HG03442 (cell line): Measurements from ENCODE around the gene CDK18.

Experiments
- ATAC-seq: cut with Tn5 transposase; IDR thresholded peaks from one replicate; pipeline ENCODE4 v1.9.1; 2021; ENCODE audit warnings: mild to moderate bottlenecking, moderate library complexity; ENCODE audit not compliant: unreplicated experiment

CDK18 gene

DNA sequence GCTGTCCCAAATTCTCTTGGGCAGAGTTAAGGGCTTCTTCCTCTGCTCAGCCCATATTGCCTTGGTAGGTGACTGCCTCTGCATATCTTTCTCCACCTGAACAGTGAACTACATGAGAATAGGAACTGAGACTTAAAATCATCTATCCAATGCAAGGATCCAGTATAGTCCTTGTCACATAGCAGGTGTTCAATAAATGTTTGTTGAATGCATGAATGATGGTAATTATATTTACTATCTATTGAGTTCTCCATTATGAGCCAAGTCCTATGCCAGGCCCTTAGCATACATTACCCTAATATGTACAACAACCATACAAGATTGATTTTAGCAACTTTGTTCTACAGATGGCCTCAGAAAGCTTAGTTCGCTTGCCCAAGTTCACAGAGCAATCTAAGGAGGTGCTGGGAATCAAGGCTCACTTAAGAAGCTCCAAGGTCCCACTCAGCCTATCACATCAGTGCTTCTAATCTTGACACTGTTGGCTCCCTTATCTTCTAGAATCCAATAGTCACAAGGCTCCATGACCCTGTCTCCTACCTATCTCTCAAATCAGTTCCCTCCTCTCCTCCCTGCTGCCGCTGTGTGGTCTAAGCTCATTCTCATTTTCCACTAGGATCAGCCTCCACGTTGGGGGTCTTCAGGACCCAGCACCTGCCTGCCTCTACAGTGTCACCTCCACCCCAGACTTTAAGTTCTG lies 2.2 kb upstream of the CDK18 start:
- ATAC-seq = no peak

DNA sequence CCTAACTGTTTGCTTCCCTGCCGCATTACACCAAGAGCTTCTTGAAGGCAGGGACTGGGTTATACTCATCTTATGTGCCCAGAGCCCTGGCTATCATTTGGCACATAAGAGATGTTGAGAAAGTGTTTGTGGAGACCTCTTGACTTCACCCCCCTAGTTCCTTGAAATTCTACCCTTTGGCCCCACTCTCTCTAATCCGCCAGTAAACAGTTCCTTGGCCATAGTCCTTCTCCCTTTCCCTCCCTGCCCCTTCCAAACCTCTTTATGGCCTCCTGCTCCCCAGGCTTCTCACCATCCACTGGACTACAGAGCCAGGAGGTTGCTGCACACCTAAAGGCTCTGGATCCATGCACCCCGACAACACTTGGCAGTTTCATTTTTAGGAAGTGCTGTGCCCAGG lies 1.5 kb upstream of the CDK18 start:
- no peak for ATAC-seq

GRCh38 chr1:205505076-205505729 lies 734 bp downstream of the CDK18 start:
- ATAC-seq = no peak

DNA sequence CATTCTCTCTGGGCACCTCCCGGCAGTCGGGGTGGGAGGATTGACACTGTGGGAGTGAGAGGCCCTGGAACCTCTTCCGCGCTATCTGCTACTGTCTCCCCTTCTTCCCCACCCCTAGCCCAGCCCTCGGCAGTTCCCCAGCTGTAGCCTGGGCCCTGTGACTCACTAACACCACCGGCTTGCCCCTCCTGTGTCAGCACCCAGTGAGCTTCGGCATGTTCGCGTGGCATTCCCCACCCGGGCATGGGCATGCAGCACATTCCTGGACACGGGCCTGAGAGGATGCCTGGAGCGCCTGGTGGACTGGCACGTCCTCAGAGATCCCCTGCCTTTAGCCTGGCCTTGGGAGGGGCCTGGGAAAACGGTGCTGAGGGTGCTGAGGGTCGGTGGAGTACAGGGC lies 1.3 kb downstream of the CDK18 start:
- no peak for ATAC-seq

DNA sequence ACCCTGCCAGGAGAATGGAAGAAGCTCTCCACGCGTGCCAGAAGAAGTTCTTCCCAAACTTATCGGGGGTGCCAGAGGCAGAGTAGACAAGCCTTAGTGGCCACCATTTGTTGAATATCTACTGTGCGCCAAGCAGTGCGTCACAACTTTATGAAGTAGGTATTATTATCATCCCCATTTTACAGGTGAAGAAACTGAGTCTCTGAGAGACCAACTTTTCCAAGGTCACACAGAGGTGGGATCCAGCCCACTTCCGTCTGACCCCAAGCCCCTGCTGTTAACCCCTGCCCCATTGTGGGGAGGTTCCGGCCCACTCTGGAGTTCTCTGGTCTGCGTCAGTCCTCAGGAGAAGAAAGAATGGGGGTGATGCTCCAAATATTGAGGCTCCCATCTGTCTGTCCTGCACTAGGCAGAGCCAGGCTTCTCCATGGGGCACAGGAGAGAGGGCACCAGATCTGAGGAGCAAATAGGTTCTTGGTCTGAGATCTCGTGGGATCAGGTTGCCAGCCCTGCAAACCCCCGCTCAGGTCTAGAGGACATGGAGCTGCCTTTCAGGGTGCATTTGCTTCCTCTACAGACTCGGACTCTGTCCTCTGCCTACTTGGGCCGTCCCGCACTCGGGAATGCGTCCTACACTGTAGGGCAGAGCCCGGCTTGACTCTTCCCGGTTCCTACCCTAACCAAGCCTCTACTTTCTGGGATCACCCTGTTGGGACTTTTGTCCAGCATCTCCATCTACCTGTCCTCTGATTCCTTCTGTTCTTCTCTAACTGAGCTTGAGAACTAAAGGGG lies 2.1 kb downstream of the CDK18 start:
- no peak for ATAC-seq

DNA sequence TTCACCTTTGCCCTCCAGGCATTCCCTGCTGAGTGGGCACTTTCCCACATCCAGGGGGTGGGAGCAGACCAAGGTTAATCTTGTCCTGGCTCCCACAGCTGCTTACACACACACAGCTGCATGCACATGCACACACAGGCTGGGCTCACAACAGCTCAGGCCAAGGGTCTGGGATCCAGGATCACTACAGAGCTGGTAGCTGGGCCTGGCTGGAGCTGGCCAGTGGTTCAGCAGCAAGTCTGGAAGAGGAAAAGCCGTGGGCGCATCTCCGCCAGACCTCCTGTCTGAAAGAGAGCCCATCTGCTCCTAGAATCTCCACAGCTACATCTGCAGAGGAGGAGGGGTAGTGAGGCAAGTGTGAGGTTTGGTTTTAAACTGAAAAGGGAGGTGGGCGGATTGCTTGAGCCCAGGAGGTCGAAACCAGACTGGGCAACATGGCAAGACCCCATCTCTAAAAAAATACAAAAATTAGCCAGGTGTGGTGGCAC lies 3.8 kb downstream of the CDK18 start:
- no peak for ATAC-seq

DNA sequence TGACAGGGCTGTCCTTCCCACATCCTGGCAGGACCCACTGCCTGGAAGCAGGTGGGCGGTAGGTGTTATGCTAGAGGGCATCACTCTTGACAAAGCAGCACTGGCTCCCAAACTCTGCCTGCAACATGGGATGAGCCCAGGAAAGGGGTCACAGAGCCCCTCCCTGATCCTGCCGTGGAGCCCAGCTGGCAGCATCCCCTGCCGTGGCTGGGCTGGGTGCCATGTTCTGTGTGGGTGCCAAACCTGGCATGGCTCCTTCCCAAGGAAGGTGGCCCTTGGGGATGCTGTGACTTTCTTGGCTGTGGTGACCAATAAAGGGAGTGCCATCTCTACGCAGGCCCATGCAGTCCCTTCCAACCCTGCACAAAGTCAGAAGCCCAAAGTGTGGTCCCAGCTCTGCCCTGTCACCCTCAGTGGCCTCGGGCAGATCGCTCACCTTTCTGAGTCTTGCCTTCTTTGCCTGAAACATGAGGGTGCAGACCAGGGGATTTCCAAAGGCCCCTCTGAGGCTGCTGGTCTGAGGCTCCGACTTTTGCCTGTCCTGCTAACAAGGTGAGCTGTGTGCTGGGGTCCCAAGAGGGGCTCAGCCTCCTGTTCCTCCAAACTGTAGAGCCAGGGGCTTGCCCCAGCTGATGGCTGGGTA lies 6.0 kb downstream of the CDK18 start:
- ATAC-seq = no peak

DNA sequence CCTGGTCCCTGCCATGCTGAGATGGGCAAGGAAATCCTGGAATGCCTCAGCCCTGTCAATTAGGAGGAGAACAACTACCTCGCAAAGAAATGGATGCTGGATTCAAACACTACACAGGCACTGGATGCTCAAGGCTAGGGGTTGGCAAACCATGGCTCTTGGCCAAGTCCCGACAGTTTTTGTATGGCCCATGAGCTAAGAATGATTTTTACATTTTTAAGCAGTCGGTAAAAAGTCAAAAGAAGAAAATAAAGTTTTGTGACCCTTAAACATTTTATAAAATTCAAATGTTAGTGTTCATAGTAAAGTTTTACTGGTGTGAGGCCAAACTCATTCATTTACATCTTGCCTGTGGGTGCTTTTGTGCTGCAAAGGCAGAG lies 6.5 kb downstream of the CDK18 start:
- no peak for ATAC-seq

- no peak for ATAC-seq
Measured at GRCh38 chr1:205512059-205513045, 7.9 kb downstream of the CDK18 start.

GRCh38 chr1:205513774-205514173 lies 9.3 kb downstream of the CDK18 start:
- ATAC-seq = no peak

- ATAC-seq = no peak
Measured at GRCh38 chr1:205514211-205515142, 10.0 kb downstream of the CDK18 start.

- no peak for ATAC-seq
Measured at GRCh38 chr1:205515781-205516253, 11.3 kb downstream of the CDK18 start.

GRCh38 chr1:205516362-205516761 lies 11.9 kb downstream of the CDK18 start:
- ATAC-seq = no peak

DNA sequence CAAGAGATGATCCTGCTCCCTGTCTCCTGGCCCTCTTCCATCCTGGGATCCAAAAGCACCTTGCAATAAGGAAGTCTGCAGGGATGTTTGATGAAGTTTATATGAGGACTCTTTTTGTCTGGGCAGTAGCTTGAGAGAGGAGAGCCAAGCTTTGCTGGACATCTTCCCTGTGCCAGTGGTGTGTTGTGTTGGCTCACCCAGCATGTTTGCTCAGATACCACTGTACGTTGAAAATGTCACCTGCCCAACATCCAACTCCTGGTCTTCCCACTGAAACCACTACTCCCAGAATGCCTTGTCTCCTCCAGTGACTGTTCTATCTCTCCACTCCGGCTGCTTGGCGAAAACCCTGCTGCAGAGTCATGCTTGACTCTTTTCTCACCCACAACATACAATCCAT lies 12.8 kb downstream of the CDK18 start:
- no peak for ATAC-seq

GRCh38 chr1:205517763-205518162 lies 13.3 kb downstream of the CDK18 start:
- no peak for ATAC-seq

DNA sequence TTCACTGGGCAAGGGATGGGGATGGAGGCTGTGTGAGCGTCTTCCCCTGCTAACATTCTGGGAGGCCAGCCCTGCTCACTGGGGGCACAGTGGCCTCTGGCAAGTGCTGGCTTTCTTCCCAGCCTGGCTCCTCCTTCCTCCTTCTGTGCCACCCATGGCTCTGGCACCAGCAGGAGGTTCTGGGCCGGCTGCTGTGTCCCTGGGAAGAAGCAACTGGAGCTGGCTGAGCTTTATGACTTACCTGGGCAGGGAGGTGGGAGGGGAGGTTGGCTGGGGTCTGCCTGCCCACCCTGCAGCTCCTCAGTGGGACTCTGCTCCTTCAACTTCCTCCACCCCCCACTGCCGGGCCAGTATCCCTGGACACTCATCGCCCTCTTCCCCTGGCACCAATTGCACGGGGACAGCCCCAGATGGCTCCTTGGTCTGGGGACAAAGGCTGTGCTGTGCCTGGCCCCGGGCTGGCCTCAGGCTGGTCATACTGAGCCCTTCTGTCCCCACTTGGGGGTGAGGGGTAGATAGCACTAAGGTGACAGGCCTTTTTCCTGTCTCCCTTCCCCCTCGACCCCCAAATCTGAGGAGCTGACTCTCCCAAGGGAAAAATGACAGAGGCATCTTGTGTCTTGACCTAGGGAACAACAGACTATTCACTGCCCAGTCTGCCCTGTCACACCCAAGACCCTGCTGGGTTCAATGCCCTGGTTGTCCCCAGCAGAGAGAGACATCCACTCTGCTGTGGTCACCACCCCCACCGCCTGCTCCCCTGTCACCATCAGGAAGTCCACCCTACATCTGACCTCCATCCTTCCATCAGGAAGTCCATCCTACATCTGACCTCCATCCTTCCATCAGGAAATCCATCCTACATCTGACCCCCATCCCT lies 14.4 kb downstream of the CDK18 start:
- ATAC-seq = no peak

DNA sequence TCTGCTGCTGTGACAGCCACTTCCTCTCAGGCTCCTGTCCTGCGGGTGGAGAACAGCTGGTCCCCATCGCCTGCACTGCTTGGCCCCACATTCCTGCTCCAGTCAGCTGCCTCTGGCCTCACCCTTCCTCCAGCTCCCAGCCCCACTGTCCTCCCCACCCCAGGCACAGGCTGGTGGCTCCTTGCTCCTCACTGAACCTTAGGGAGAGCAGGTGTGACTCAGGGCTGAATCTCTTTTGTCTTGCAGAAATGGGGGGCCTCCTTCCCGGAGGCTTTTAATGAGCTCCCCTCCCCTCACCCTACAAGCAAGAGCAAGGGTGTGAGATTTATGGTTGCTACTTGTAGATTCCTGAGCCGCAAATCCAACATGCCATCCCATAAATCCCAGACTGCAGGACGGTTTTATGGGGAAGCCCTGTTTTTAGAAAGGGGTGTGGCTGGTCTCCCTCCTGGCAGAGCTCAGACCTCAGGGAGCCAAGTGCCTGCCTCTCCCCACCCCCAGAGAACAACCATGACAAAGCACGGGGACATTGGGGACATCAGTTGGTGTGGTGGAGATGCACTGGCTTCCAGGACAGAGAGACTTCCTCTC lies 15.2 kb downstream of the CDK18 start:
- no peak for ATAC-seq

GRCh38 chr1:205520709-205521108 lies 16.2 kb downstream of the CDK18 start:
- ATAC-seq = no peak
